Panc1 (cell line): ENCODE measurements around the gene MED13. TPM values are rescaled to one million over a fixed set of nuclear protein-coding genes. Genes with fewer than 3 reads are reported as not detected.

ENCODE experiments used
- ATAC-seq: fragments of 200-7000 bp; cut with Tn5 transposase; 2 replicates; pipeline ENCODE4 v1.9.1; 2020; ENCODE audit warnings: mild to moderate bottlenecking, moderate library complexity
- BruUV-seq: library from RNA; stranded (reverse); fragments of 400-500 nt; replicated peaks from 2 replicates; lab custom pipeline; 2021; lab: Mats Ljungman, UMichigan
- CTCF ChIA-PET: fragments of 300-600 bp; sonication (Branson Sonifier 250); formaldehyde crosslinking; loops from one replicate; lab custom pipeline; 2022; ENCODE audit warnings: antibody characterized with exemption; lab: Charles Lee
- POLR2A ChIA-PET: fragments of 300-600 bp; sonication (Branson Sonifier 250); formaldehyde crosslinking; loops from one replicate; lab custom pipeline; 2022; ENCODE audit warnings: antibody characterized with exemption; lab: Charles Lee
- DNase-seq: peaks from one replicate; pipeline ENCODE4 v3.0.0-alpha.2; 2010; ENCODE audit warnings: low read depth, low spot score
- H3K27ac ChIP-seq: 2 replicates; pipeline ENCODE4 v1.5.1; 2011; ENCODE audit warnings: mild to moderate bottlenecking, low read length, inconsistent platforms
- H3K27me3 ChIP-seq: fragments of 200-500 bp; sonication (Bioruptor generic); 2 replicates; pipeline ENCODE4 v1.6.0; 2014; ENCODE audit warnings: low read length, inconsistent platforms; ENCODE audit not compliant: control insufficient read depth, insufficient read depth
- H3K36me3 ChIP-seq: fragments of 200-500 bp; sonication (Bioruptor generic); 2 replicates; pipeline ENCODE4 v1.5.1; 2014; ENCODE audit warnings: inconsistent platforms, mild to moderate bottlenecking, low read length, moderate library complexity; ENCODE audit not compliant: control insufficient read depth, insufficient read depth
- H3K4me1 ChIP-seq: 2 replicates; pipeline ENCODE4 v1.5.1; 2011; ENCODE audit warnings: inconsistent platforms, mild to moderate bottlenecking, low read length, moderate library complexity; ENCODE audit not compliant: control insufficient read depth, insufficient read depth
- H3K4me3 ChIP-seq, 2 experiments: 2 replicates each; pipeline ENCODE4 v1.5.1; 2011 to 2012; ENCODE audit warnings: low read depth in 2 of 2, low read length in 2 of 2, mild to moderate bottlenecking in 2 of 2, inconsistent platforms in 1 of 2, moderate library complexity in 1 of 2
- H3K9me3 ChIP-seq: fragments of 200-500 bp; sonication (Bioruptor generic); 2 replicates; pipeline ENCODE4 v1.5.1; 2014; ENCODE audit warnings: low read depth, mild to moderate bottlenecking, inconsistent platforms, low read length, moderate library complexity; ENCODE audit not compliant: control insufficient read depth, insufficient read depth
- POLR2AphosphoS5 ChIP-seq: IDR thresholded peaks from 2 replicates; pipeline ENCODE4 v1.6.1; 2012; ENCODE audit warnings: mild to moderate bottlenecking, low read depth, low read length, moderate library complexity
- SIN3A ChIP-seq: IDR thresholded peaks from 2 replicates; pipeline ENCODE4 v1.6.1; 2012; ENCODE audit warnings: low read depth, mild to moderate bottlenecking, low read length, moderate library complexity, borderline replicate concordance; ENCODE audit not compliant: insufficient read depth
- TCF7L2 ChIP-seq: IDR thresholded peaks from 2 replicates; pipeline ENCODE4 v1.6.1; 2011; ENCODE audit warnings: mild to moderate bottlenecking, low read depth, low read length, inconsistent platforms
- in situ Hi-C: cut with HindIII; loops from 2 replicates; pipeline ENCODE4 v1.10.0; 2016; ENCODE audit warnings: low sequenced_read_pairs, low pct_unique_long_range_greater_than_20kb
- intact Hi-C: fragments of 100-400 bp; cut with micrococcal nuclease; formaldehyde crosslinking; loops from one replicate; pipeline ENCODE4 v1.10.0; 2022; ENCODE audit not compliant: unreplicated experiment
- total RNA-seq: library from RNA; stranded (reverse); gene quantifications from one replicate; pipeline ENCODE4 v1.2.1, GENCODE V29; 2021; ENCODE audit not compliant: unreplicated experiment
- TF ChIP-seq, protein P1 (sequence below), 2 experiments: IDR thresholded peaks; 2 replicates each; pipeline ENCODE4 v1.6.1; 2011 to 2012; ENCODE audit warnings: low read depth in 2 of 2, control low read depth in 1 of 2, low read length in 1 of 2, mild to moderate bottlenecking in 1 of 2, moderate library complexity in 1 of 2; ENCODE audit not compliant: insufficient read depth in 1 of 2
- TF ChIP-seq, protein P2 (sequence below): fragments of 450-650 bp; IDR thresholded peaks from 2 replicates; pipeline ENCODE4 v1.5.1; 2017; ENCODE audit warnings: mild to moderate bottlenecking

MED13 gene
- total RNA-seq, 1 experiment from 2014 or later = 69.5 TPM

GRCh38 chr17:62032480-62032879 is 32.6 kb downstream of the MED13 start:
- DNase-seq = no peak
- peak; percentile 38; the same call in 1 of the 2 replicates for ATAC-seq
- H3K9me3 ChIP-seq = no peaks in the 10 kb centered on the region
- ChIA-PET CTCF (no interaction called here), POLR2A (no interaction called here)
- H3K27ac ChIP-seq = no peak overlapping the region
- intact Hi-C loops (no loop called here), in situ Hi-C loops (no loop called here)
- H3K4me3 ChIP-seq = no peak overlapping the region
- peaks cover 40% of the 10 kb centered on the region for H3K36me3 ChIP-seq
- TF ChIP-seq POLR2AphosphoS5 (no peak), TCF7L2 (no peak), SIN3A (no peak)
- TF ChIP-seq, protein P1, sequence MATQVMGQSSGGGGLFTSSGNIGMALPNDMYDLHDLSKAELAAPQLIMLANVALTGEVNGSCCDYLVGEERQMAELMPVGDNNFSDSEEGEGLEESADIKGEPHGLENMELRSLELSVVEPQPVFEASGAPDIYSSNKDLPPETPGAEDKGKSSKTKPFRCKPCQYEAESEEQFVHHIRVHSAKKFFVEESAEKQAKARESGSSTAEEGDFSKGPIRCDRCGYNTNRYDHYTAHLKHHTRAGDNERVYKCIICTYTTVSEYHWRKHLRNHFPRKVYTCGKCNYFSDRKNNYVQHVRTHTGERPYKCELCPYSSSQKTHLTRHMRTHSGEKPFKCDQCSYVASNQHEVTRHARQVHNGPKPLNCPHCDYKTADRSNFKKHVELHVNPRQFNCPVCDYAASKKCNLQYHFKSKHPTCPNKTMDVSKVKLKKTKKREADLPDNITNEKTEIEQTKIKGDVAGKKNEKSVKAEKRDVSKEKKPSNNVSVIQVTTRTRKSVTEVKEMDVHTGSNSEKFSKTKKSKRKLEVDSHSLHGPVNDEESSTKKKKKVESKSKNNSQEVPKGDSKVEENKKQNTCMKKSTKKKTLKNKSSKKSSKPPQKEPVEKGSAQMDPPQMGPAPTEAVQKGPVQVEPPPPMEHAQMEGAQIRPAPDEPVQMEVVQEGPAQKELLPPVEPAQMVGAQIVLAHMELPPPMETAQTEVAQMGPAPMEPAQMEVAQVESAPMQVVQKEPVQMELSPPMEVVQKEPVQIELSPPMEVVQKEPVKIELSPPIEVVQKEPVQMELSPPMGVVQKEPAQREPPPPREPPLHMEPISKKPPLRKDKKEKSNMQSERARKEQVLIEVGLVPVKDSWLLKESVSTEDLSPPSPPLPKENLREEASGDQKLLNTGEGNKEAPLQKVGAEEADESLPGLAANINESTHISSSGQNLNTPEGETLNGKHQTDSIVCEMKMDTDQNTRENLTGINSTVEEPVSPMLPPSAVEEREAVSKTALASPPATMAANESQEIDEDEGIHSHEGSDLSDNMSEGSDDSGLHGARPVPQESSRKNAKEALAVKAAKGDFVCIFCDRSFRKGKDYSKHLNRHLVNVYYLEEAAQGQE (IDR thresholded peaks at IDR 0.05; ENCODE audit: insufficient read depth in 1 of 2, low read depth in 2 of 2, low read length in 1 of 2) = no peak
- TF ChIP-seq, protein P2, sequence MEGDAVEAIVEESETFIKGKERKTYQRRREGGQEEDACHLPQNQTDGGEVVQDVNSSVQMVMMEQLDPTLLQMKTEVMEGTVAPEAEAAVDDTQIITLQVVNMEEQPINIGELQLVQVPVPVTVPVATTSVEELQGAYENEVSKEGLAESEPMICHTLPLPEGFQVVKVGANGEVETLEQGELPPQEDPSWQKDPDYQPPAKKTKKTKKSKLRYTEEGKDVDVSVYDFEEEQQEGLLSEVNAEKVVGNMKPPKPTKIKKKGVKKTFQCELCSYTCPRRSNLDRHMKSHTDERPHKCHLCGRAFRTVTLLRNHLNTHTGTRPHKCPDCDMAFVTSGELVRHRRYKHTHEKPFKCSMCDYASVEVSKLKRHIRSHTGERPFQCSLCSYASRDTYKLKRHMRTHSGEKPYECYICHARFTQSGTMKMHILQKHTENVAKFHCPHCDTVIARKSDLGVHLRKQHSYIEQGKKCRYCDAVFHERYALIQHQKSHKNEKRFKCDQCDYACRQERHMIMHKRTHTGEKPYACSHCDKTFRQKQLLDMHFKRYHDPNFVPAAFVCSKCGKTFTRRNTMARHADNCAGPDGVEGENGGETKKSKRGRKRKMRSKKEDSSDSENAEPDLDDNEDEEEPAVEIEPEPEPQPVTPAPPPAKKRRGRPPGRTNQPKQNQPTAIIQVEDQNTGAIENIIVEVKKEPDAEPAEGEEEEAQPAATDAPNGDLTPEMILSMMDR = no peak
- BruUV-seq = no TSS peak
- no peaks in the 10 kb centered on the region for H3K27me3 ChIP-seq
- no peaks in the 10 kb centered on the region for H3K4me1 ChIP-seq

DNA sequence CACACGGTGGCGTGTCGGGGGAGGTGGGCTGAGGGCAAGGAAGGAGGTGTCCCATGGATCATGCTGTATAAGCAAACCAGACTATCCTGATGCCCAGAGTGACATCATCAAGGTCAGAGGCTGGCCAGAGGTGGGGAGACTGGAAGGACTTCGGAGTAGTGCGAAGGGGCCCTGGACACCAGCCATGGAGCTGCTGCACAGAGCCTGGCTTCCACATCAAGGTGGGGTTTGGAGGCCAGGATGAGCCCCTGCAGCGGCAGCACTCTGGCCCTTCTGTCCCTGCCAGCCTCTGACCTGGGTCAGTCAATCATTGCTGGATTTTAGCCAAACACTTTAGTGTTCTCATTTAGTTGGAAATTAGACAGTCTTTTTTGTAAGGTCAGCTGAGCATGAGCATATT is 34.8 kb downstream of the MED13 start:
- DNase-seq (no peak), ATAC-seq (no peak)
- peaks cover 36% of the 10 kb centered on the region for H3K36me3 ChIP-seq
- POLR2A ChIA-PET = no interaction called here
- H3K9me3 ChIP-seq = no peaks in the 10 kb centered on the region
- BruUV-seq = no TSS peak
- no peak overlapping the region for H3K4me3 ChIP-seq
- H3K27me3 ChIP-seq = no peaks in the 10 kb centered on the region
- CTCF ChIA-PET = no interaction called here
- in situ Hi-C loops (no loop called here), intact Hi-C loops (no loop called here)
- H3K4me1 ChIP-seq = no peaks in the 10 kb centered on the region
- no peak for TF ChIP-seq SIN3A
- TF ChIP-seq POLR2AphosphoS5 = no peak
- TF ChIP-seq TCF7L2 = no peak
- TF ChIP-seq, protein P2 = no peak
- TF ChIP-seq, protein P1 (IDR thresholded peaks at IDR 0.05; ENCODE audit: insufficient read depth in 1 of 2, low read depth in 2 of 2, low read length in 1 of 2) = no peak
- no peak overlapping the region for H3K27ac ChIP-seq
